ENCODE results near the gene CKAP2L. TPM values are rescaled to one million over a fixed set of nuclear protein-coding genes. Genes with fewer than 3 reads are reported as not detected.

CKAP2L gene
- total RNA-seq, 4 donors from 2014 or later, result 0.13 to 0.29 (median 0.22) TPM; not detected in 1

Other genes with a start within 250 kb of the CKAP2L start
- 10 to 100 TPM; 18.5 to 27.4 (median 23.2) TPM for gene POLR1B, start 222.1 kb downstream of the CKAP2L start, total RNA-seq
- gene CHCHD5, start 180.0 kb downstream of the CKAP2L start, total RNA-seq, result 10 to 100 TPM; 14.6 to 70.6 (median 29.1) TPM
- gene SLC20A1, start 118.7 kb downstream of the CKAP2L start, total RNA-seq, result 10 to 100 TPM; 15.6 to 40.3 (median 23.9) TPM
- gene NT5DC4, start 43.6 kb downstream of the CKAP2L start, total RNA-seq, result not detected
- under 1 TPM in 1 of 4 donors, not detected in 3; 0.40 TPM for gene IL1A, start 19.9 kb upstream of the CKAP2L start, total RNA-seq
- gene IL1B, start 72.2 kb upstream of the CKAP2L start, total RNA-seq, result 1 to 10 TPM in 1 of 4 donors, under 1 TPM in 1, not detected in 2; 0.27 to 1.3 TPM
- not detected for gene IL37, start 146.6 kb upstream of the CKAP2L start, total RNA-seq
- not detected for gene IL36G, start 213.4 kb upstream of the CKAP2L start, total RNA-seq
- gene IL36A, start 240.8 kb upstream of the CKAP2L start, total RNA-seq, result not detected

All from thyroid gland (tissue), 4 donors.